WTC11 (cell line): ENCODE results near the gene SIGMAR1.

ENCODE experiments used
- CTCF ChIP-seq: fragments of 200-600 bp; IDR thresholded peaks from 2 replicates; pipeline ENCODE4 v1.8.0; 2022; ENCODE audit warnings: antibody characterized with exemption
- ELF4 ChIP-seq: sonication (generic); formaldehyde crosslinking; IDR thresholded peaks from 2 replicates; pipeline ENCODE4 v1.8.1; 2022; ENCODE audit warnings: low read depth, mild to moderate bottlenecking, moderate library complexity, missing genetic modification reagents
- GABPB1 ChIP-seq: sonication (generic); formaldehyde crosslinking; IDR thresholded peaks from 2 replicates; pipeline ENCODE4 v1.8.1; 2023; ENCODE audit warnings: mild to moderate bottlenecking, missing genetic modification reagents
- IRF1 ChIP-seq: sonication (generic); formaldehyde crosslinking; IDR thresholded peaks from 2 replicates; pipeline ENCODE4 v1.8.0; 2023; ENCODE audit warnings: missing genetic modification reagents
- JUN ChIP-seq: sonication (generic); formaldehyde crosslinking; IDR thresholded peaks from 2 replicates; pipeline ENCODE4 v1.8.0; 2023; ENCODE audit warnings: mild to moderate bottlenecking, missing genetic modification reagents
- MAX ChIP-seq: sonication (generic); formaldehyde crosslinking; IDR thresholded peaks from 2 replicates; pipeline ENCODE4 v1.8.0; 2022; ENCODE audit warnings: mild to moderate bottlenecking, missing genetic modification reagents
- NR2C2 ChIP-seq: sonication (generic); formaldehyde crosslinking; IDR thresholded peaks from 2 replicates; pipeline ENCODE4 v1.8.0; 2022; ENCODE audit warnings: mild to moderate bottlenecking, missing genetic modification reagents
- NR3C1 ChIP-seq: sonication (generic); formaldehyde crosslinking; conservative IDR thresholded peaks from 2 replicates; pipeline ENCODE4 v1.8.1; 2023; ENCODE audit warnings: low read depth, mild to moderate bottlenecking, missing genetic modification reagents
- PREB ChIP-seq: sonication (generic); formaldehyde crosslinking; IDR thresholded peaks from 2 replicates; pipeline ENCODE4 v1.8.1; 2022; ENCODE audit warnings: mild to moderate bottlenecking, missing genetic modification reagents, moderate library complexity, borderline replicate concordance
- TEAD1 ChIP-seq: sonication (generic); formaldehyde crosslinking; IDR thresholded peaks from 2 replicates; pipeline ENCODE4 v1.8.0; 2022; ENCODE audit warnings: mild to moderate bottlenecking, missing genetic modification reagents
- TF ChIP-seq, protein P1 (sequence below): sonication (generic); formaldehyde crosslinking; IDR thresholded peaks from 2 replicates; pipeline ENCODE4 v1.8.1; 2022; ENCODE audit warnings: low read depth, missing genetic modification reagents, borderline replicate concordance
- TF ChIP-seq, protein P2 (sequence below): sonication (generic); formaldehyde crosslinking; conservative IDR thresholded peaks from 2 replicates; pipeline ENCODE4 v1.8.1; 2022; ENCODE audit warnings: mild to moderate bottlenecking, missing genetic modification reagents

DNA sequence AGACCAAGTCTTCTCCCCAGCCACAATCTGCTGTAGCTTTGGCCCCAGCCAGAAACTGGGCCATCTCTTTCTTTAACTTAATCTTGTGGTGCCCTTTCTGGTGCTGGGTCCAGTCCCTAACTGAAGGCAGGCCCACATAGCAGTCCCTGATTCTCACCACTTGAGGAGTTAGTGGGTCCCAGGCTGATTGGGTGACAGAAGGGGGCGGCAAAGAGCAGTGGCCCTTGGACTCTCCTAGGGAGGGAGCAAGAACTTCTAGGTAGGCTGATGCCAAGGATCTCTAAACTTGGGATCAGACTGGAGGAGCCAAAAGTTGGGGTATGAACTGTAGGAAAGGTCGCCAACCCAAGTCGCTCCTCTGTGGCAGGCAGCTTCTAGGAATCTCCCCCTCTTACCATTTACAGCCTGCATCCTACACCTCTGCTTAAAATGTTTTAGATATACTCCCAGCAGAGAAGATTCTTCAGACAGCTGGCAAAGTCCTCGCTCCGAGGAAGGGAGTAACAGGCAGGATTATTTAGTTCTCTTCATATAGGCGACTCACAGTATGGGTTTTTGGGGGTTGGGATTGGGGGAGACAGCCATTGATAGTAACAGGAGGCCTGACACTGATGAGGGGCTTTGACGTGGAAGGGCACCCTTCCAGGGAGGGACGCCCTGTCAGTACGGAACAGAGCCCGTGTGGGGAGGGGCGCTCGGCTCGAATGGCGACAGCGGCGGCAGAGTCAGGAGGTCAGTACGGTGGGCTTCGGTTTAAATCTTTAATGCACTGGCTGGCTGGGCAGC, 26.9 kb upstream of the SIGMAR1 start:
- TF ChIP-seq GABPB1 (CRISPR knock-in tag) = no peak
- TF ChIP-seq CTCF = peak; percentile 54
- TF ChIP-seq, protein P1, sequence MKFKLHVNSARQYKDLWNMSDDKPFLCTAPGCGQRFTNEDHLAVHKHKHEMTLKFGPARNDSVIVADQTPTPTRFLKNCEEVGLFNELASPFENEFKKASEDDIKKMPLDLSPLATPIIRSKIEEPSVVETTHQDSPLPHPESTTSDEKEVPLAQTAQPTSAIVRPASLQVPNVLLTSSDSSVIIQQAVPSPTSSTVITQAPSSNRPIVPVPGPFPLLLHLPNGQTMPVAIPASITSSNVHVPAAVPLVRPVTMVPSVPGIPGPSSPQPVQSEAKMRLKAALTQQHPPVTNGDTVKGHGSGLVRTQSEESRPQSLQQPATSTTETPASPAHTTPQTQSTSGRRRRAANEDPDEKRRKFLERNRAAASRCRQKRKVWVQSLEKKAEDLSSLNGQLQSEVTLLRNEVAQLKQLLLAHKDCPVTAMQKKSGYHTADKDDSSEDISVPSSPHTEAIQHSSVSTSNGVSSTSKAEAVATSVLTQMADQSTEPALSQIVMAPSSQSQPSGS (CRISPR knock-in tag) = no peak
- no peak for TF ChIP-seq IRF1 (CRISPR knock-in tag)
- TF ChIP-seq NR3C1 (CRISPR knock-in tag) = no peak
- TF ChIP-seq TEAD1 = no peak
- no peak for TF ChIP-seq PREB
- TF ChIP-seq ELF4 (CRISPR knock-in tag) = no peak
- TF ChIP-seq, protein P2, sequence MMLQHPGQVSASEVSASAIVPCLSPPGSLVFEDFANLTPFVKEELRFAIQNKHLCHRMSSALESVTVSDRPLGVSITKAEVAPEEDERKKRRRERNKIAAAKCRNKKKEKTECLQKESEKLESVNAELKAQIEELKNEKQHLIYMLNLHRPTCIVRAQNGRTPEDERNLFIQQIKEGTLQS (CRISPR knock-in tag) = no peak
- TF ChIP-seq NR2C2 (CRISPR knock-in tag) = no peak
- TF ChIP-seq JUN (CRISPR knock-in tag) = no peak
- peak; percentile 25; the same call in 1 of the 2 replicates for TF ChIP-seq MAX (CRISPR knock-in tag)
